CD4-positive, alpha-beta T cell (primary cell): ENCODE results near the gene VEGFB. TPM values are rescaled to one million over a fixed set of nuclear protein-coding genes. Genes with fewer than 3 reads are reported as not detected.

Source experiments
- ATAC-seq: fragments of 200-7000 bp; cut with Tn5 transposase; one replicate; pipeline ENCODE4 v1.10.0; 2022; ENCODE audit warnings: mild to moderate bottlenecking; ENCODE audit not compliant: poor library complexity
- CTCF ChIA-PET: fragments of 350-600 bp; sonication (Branson Sonifier 250); formaldehyde crosslinking; loops from one replicate; lab custom pipeline; 2021; ENCODE audit warnings: antibody characterized with exemption, inconsistent platforms; lab: Charles Lee
- POLR2A ChIA-PET: fragments of 350-600 bp; sonication (Branson Sonifier 250); formaldehyde crosslinking; loops from one replicate; lab custom pipeline; 2021; ENCODE audit warnings: antibody characterized with exemption, inconsistent platforms; lab: Charles Lee
- DNase-seq, 14 experiments: peaks; one replicate each; pipeline ENCODE4 v3.0.0-alpha.2; 2013 to 2020; ENCODE audit warnings: mixed read lengths in 2 of 14
- H3K27ac ChIP-seq, 2 donors: one replicate each; pipeline versions ENCODE4 v1.5.1 to v1.7.0; 2013; ENCODE audit warnings: low read length in 2 of 2, low read depth in 1 of 2, mild to moderate bottlenecking in 1 of 2
- H3K27me3 ChIP-seq, 2 experiments: 1 replicate in 1 of 2; 2 replicates in 1 of 2; pipeline versions ENCODE4 v1.6.1 to v1.7.0; 2013; ENCODE audit warnings: low read length in 2 of 2, control low read depth in 1 of 2, mild to moderate bottlenecking in 1 of 2, moderate library complexity in 1 of 2; ENCODE audit not compliant: insufficient read depth in 2 of 2, control insufficient read depth in 1 of 2
- H3K36me3 ChIP-seq: one replicate; pipeline ENCODE4 v1.6.1; 2013; ENCODE audit warnings: low read length, control low read depth; ENCODE audit not compliant: insufficient read depth
- H3K4me1 ChIP-seq: one replicate; pipeline ENCODE4 v1.6.1; 2013; ENCODE audit warnings: low read length, control low read depth; ENCODE audit not compliant: insufficient read depth
- H3K4me3 ChIP-seq: one replicate; pipeline ENCODE4 v1.5.1; 2013; ENCODE audit warnings: mild to moderate bottlenecking, low read length, moderate library complexity
- H3K9me3 ChIP-seq, 2 experiments: 1 replicate in 1 of 2; 2 replicates in 1 of 2; pipeline versions ENCODE4 v1.6.1 to v1.7.0; 2013; ENCODE audit warnings: low read length in 2 of 2, mild to moderate bottlenecking in 2 of 2, control low read depth in 1 of 2, moderate library complexity in 1 of 2; ENCODE audit not compliant: control insufficient read depth in 1 of 2, insufficient read depth in 1 of 2
- H3K27ac Mint-ChIP-seq: one replicate; pipeline ENCODE4 v1.8.0; 2020; ENCODE audit warnings: mixed read lengths
- H3K27me3 Mint-ChIP-seq: one replicate; pipeline ENCODE4 v1.8.0; 2021; ENCODE audit warnings: mixed read lengths
- H3K36me3 Mint-ChIP-seq: one replicate; pipeline ENCODE4 v1.8.0; 2021; ENCODE audit warnings: low read depth, mixed read lengths
- H3K4me1 Mint-ChIP-seq: one replicate; pipeline ENCODE4 v1.8.0; 2021; ENCODE audit warnings: low read depth, mixed read lengths
- H3K4me3 Mint-ChIP-seq: one replicate; pipeline ENCODE4 v1.8.0; 2020; ENCODE audit warnings: mild to moderate bottlenecking, mixed read lengths
- H3K9me3 Mint-ChIP-seq: one replicate; pipeline ENCODE4 v1.8.0; 2020; ENCODE audit warnings: mixed read lengths
- intact Hi-C, 2 experiments: fragments of 100-400 bp; cut with DNase I in 1 of 2; cut with micrococcal nuclease in 1 of 2; formaldehyde crosslinking; loops; one replicate each; pipeline versions ENCODE4 v1.15.1 to v1.9.0; 2023 to 2025; cut with DNase I, micrococcal nuclease
- total RNA-seq, 174 experiments: library from RNA in 2 of 174; stranded (reverse) in 2 of 174; gene quantifications; one replicate each; pipeline ENCODE4 v1.2.3 and lab custom pipeline; 2021 to 2026
- TF ChIP-seq, protein P1 (sequence below): fragments of 200-600 bp; IDR thresholded peaks from one replicate; pipeline ENCODE4 v1.8.0; 2022; ENCODE audit warnings: antibody characterized with exemption, mild to moderate bottlenecking

Gene VEGFB
- total RNA-seq, 2 experiments from 2014 or later: 39.7 to 48.7 TPM

GRCh38 chr11:64235437-64236161 is 1.2 kb downstream of the VEGFB start:
- Histone ChIP-seq H3K4me3 (peak overlapping the region; percentile 65), H3K27ac (peak overlapping the region in 1 of 2 donors; percentile 57), H3K9me3 (no peaks in the 10 kb centered on the region), H3K27me3 (no peaks in the 10 kb centered on the region), H3K36me3 (peaks cover 12% of the 10 kb centered on the region), H3K4me1 (peaks cover 66% of the 10 kb centered on the region)
- ATAC-seq: no peak
- Mint-ChIP-seq H3K27me3 (no peaks in the 10 kb centered on the region), H3K27ac (peak overlapping the region; percentile 88), H3K9me3 (no peaks in the 10 kb centered on the region), H3K4me1 (peaks cover 47% of the 10 kb centered on the region), H3K36me3 (peaks cover 17% of the 10 kb centered on the region), H3K4me3 (peak overlapping the region; percentile 86)
- ChIA-PET POLR2A (interaction anchor here (1.0 to 2.5 kb wide), 5 partner anchors 9 to 82 kb away, joined by 3 to 11 read pairs (median 4); partner anchors contain the start of genes FERMT3, NUDT22, PRDX5 and TRMT112), CTCF (interaction anchor here (0.8 to 2.6 kb wide), 4 partner anchors 10 to 31 kb away, joined by 3 to 8 read pairs (median 5); partner anchors contain the start of gene PPP1R14B)
- TF ChIP-seq, protein P1, sequence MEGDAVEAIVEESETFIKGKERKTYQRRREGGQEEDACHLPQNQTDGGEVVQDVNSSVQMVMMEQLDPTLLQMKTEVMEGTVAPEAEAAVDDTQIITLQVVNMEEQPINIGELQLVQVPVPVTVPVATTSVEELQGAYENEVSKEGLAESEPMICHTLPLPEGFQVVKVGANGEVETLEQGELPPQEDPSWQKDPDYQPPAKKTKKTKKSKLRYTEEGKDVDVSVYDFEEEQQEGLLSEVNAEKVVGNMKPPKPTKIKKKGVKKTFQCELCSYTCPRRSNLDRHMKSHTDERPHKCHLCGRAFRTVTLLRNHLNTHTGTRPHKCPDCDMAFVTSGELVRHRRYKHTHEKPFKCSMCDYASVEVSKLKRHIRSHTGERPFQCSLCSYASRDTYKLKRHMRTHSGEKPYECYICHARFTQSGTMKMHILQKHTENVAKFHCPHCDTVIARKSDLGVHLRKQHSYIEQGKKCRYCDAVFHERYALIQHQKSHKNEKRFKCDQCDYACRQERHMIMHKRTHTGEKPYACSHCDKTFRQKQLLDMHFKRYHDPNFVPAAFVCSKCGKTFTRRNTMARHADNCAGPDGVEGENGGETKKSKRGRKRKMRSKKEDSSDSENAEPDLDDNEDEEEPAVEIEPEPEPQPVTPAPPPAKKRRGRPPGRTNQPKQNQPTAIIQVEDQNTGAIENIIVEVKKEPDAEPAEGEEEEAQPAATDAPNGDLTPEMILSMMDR: no peak
- intact Hi-C loops: no loop called here
- no peak for DNase-seq

GRCh38 chr11:64237484-64237951 is 3.1 kb downstream of the VEGFB start:
- CTCF ChIA-PET: interaction anchor here (0.8 to 2.6 kb wide), 2 partner anchors 11 to 33 kb away, joined by 3 to 7 read pairs; no protein-coding TSS in a partner anchor
- ATAC-seq (no peak), DNase-seq (no peak)
- intact Hi-C loops: no loop called here
- Mint-ChIP-seq H3K36me3 (peaks cover 28% of the 10 kb centered on the region), H3K9me3 (no peaks in the 10 kb centered on the region), H3K4me1 (peaks cover 45% of the 10 kb centered on the region), H3K4me3 (peak overlapping the region; percentile 54), H3K27ac (peak overlapping the region; percentile 100), H3K27me3 (no peaks in the 10 kb centered on the region)
- Histone ChIP-seq H3K27ac (no peak overlapping the region), H3K27me3 (no peaks in the 10 kb centered on the region), H3K4me1 (peaks cover 59% of the 10 kb centered on the region), H3K4me3 (no peak overlapping the region), H3K9me3 (no peaks in the 10 kb centered on the region), H3K36me3 (peaks cover 12% of the 10 kb centered on the region)
- POLR2A ChIA-PET: interaction anchor here (0.7 to 2.5 kb wide), 2 partner anchors 11 to 684 kb away, joined by 3 to 10 read pairs; partner anchors contain the start of genes NUDT22 and TRPT1
- TF ChIP-seq, protein P1: no peak

GRCh38 chr11:64238076-64238475 is 3.7 kb downstream of the VEGFB start:
- H3K9me3 ChIP-seq: no peaks in the 10 kb centered on the region
- TF ChIP-seq, protein P1: no peak
- DNase-seq: peak in 1 of 14 experiments; percentile 2
- Mint-ChIP-seq H3K9me3 (no peaks in the 10 kb centered on the region), H3K27ac (peak overlapping the region; percentile 100), H3K36me3 (peaks cover 30% of the 10 kb centered on the region), H3K27me3 (no peaks in the 10 kb centered on the region), H3K4me3 (peak overlapping the region; percentile 54), H3K4me1 (peaks cover 39% of the 10 kb centered on the region)
- ChIA-PET CTCF (interaction anchor here (2.6 kb wide), 1 partner anchor 34 kb away, joined by 7 read pairs; no protein-coding TSS in a partner anchor), POLR2A (no interaction called here)
- peaks cover 61% of the 10 kb centered on the region for H3K4me1 ChIP-seq
- peak overlapping the region in 1 of 2 donors; percentile 7 for H3K27ac ChIP-seq
- no peaks in the 10 kb centered on the region for H3K27me3 ChIP-seq
- ATAC-seq: no peak
- no peak overlapping the region for H3K4me3 ChIP-seq
- intact Hi-C loops: no loop called here
- H3K36me3 ChIP-seq: peaks cover 12% of the 10 kb centered on the region
